Measurements from ENCODE around the gene CCDC97. TPM values are rescaled to one million over a fixed set of nuclear protein-coding genes. Genes with fewer than 3 reads are reported as not detected.

The CCDC97 gene
- polyA plus RNA-seq, 1 of the 3 experiments (the other 2 are of a cell fraction) = 9.6 TPM

DNA sequence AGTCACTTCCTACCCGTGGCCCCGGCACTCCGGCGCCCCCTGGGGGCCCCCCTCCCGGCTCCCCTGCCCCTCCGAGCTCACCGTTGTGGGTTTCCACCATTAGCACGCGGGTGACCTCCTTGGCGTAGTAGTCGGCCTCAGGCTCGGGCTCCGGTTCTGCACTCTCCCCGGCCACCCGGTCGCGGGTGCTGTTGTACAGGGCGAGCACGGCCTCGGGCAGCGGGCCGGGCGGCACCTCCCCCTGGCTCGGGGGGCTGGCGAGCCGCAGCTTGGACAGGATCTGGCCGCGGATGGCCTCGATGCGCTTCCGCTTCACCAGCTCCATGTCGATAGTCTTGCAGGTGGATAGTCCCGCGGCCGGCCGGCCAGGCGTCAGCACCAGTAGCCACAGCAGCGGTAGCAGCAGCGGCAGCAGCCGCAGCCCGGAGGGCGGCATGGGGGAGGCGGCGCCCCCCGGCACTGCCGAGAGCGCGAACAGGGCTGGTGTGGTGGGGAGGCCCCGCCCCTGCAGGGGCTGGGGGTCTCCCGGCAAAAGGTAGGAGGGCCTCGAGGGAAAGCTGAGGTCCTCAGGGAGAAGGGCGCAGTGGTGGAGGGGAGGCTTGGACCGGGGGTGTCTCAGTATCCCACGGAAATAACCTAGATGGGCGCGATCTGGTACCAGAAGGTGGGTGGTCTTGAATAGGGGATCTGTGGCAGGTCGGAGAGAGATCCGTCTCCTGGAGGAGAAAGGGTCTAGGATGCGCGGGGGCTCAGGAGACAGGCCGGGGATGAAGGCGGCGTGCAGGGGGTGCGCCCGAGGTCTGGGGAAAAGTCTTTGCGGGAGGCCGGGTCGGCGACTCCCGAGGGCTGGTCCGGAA lies 42.9 kb downstream of the CCDC97 start (continued):
- TF ChIP-seq, protein P1, sequence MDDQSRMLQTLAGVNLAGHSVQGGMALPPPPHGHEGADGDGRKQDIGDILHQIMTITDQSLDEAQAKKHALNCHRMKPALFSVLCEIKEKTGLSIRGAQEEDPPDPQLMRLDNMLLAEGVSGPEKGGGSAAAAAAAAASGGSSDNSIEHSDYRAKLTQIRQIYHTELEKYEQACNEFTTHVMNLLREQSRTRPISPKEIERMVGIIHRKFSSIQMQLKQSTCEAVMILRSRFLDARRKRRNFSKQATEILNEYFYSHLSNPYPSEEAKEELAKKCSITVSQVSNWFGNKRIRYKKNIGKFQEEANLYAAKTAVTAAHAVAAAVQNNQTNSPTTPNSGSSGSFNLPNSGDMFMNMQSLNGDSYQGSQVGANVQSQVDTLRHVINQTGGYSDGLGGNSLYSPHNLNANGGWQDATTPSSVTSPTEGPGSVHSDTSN (IDR thresholded peaks at IDR 0.05) = no peak
- TF ChIP-seq NFIC (IDR thresholded peaks at IDR 0.05; ENCODE audit: borderline replicate concordance) = no peak
- no peak for TF ChIP-seq FOSL2 (IDR thresholded peaks at IDR 0.05; ENCODE audit: borderline replicate concordance, low read depth)
- TF ChIP-seq, protein P2, sequence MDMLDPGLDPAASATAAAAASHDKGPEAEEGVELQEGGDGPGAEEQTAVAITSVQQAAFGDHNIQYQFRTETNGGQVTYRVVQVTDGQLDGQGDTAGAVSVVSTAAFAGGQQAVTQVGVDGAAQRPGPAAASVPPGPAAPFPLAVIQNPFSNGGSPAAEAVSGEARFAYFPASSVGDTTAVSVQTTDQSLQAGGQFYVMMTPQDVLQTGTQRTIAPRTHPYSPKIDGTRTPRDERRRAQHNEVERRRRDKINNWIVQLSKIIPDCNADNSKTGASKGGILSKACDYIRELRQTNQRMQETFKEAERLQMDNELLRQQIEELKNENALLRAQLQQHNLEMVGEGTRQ (IDR thresholded peaks at IDR 0.05; ENCODE audit: borderline replicate concordance, low read depth, low read length) = no peak
- TF ChIP-seq, protein P3, sequence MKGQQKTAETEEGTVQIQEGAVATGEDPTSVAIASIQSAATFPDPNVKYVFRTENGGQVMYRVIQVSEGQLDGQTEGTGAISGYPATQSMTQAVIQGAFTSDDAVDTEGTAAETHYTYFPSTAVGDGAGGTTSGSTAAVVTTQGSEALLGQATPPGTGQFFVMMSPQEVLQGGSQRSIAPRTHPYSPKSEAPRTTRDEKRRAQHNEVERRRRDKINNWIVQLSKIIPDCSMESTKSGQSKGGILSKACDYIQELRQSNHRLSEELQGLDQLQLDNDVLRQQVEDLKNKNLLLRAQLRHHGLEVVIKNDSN (IDR thresholded peaks at IDR 0.05; ENCODE audit: borderline replicate concordance, low read depth) = no peak
- no peak for TF ChIP-seq TCF12 (IDR thresholded peaks at IDR 0.05)
- TF ChIP-seq TEAD4 (IDR thresholded peaks at IDR 0.05; ENCODE audit: borderline replicate concordance, insufficient read depth) = no peak
- TF ChIP-seq RAD21 (IDR thresholded peaks at IDR 0.05; ENCODE audit: low read length) = peak; percentile 34
- TF ChIP-seq RCOR1 (IDR thresholded peaks at IDR 0.05; ENCODE audit: low read length) = no peak
- no peak for TF ChIP-seq POLR2AphosphoS5 (IDR thresholded peaks at IDR 0.05; ENCODE audit: low read depth, low read length)
- TF ChIP-seq, protein P4, sequence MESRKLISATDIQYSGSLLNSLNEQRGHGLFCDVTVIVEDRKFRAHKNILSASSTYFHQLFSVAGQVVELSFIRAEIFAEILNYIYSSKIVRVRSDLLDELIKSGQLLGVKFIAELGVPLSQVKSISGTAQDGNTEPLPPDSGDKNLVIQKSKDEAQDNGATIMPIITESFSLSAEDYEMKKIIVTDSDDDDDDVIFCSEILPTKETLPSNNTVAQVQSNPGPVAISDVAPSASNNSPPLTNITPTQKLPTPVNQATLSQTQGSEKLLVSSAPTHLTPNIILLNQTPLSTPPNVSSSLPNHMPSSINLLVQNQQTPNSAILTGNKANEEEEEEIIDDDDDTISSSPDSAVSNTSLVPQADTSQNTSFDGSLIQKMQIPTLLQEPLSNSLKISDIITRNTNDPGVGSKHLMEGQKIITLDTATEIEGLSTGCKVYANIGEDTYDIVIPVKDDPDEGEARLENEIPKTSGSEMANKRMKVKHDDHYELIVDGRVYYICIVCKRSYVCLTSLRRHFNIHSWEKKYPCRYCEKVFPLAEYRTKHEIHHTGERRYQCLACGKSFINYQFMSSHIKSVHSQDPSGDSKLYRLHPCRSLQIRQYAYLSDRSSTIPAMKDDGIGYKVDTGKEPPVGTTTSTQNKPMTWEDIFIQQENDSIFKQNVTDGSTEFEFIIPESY (IDR thresholded peaks at IDR 0.05; ENCODE audit: borderline replicate concordance, low read depth) = 0 out of 2 replicates have a peak, but pooled peaks have one; percentile 18
- 0 out of 2 replicates have a peak, but pooled peaks have one; percentile 46 for TF ChIP-seq SIN3A (IDR thresholded peaks at IDR 0.05; ENCODE audit: borderline replicate concordance, low read depth, low read length)
- TF ChIP-seq, protein P5, sequence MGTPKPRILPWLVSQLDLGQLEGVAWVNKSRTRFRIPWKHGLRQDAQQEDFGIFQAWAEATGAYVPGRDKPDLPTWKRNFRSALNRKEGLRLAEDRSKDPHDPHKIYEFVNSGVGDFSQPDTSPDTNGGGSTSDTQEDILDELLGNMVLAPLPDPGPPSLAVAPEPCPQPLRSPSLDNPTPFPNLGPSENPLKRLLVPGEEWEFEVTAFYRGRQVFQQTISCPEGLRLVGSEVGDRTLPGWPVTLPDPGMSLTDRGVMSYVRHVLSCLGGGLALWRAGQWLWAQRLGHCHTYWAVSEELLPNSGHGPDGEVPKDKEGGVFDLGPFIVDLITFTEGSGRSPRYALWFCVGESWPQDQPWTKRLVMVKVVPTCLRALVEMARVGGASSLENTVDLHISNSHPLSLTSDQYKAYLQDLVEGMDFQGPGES (IDR thresholded peaks at IDR 0.05; ENCODE audit: low read depth, low read length) = no peak
- no peak for TF ChIP-seq NRF1 (IDR thresholded peaks at IDR 0.05; ENCODE audit: low read depth, low read length)

Data from SK-N-SH (cell line).